Aorta (tissue), 5 donors: ENCODE data around the gene SRBD1. TPM values are rescaled to one million over a fixed set of nuclear protein-coding genes. Genes with fewer than 3 reads are reported as not detected.

Experiments used
- ATAC-seq: fragments of 200-7000 bp; cut with Tn5 transposase; one replicate; pipeline ENCODE4 v1.9.1; 2022; ENCODE audit warnings: moderate library complexity; ENCODE audit not compliant: low FRiP score
- DNase-seq, 2 donors: peaks; one replicate each; pipeline ENCODE4 v3.0.0-alpha.2; 2020
- H3K27ac ChIP-seq, 2 donors: one replicate each; pipeline ENCODE4 v1.5.1; 2013; ENCODE audit warnings: low read length in 2 of 2, mild to moderate bottlenecking in 2 of 2, moderate library complexity in 2 of 2, control low read depth in 1 of 2, inconsistent platforms in 1 of 2, low read depth in 1 of 2
- H3K27me3 ChIP-seq, 2 donors: one replicate each; pipeline ENCODE4 v1.6.1; 2013; ENCODE audit warnings: control low read depth in 1 of 2, low read length in 1 of 2, mild to moderate bottlenecking in 1 of 2, moderate library complexity in 1 of 2; ENCODE audit not compliant: insufficient read depth in 2 of 2, control insufficient read depth in 1 of 2
- H3K36me3 ChIP-seq, 2 donors: one replicate each; pipeline ENCODE4 v1.6.1; 2013; ENCODE audit warnings: control low read depth in 1 of 2, low read length in 1 of 2, mild to moderate bottlenecking in 1 of 2; ENCODE audit not compliant: insufficient read depth in 2 of 2, control insufficient read depth in 1 of 2
- H3K4me1 ChIP-seq, 2 donors: one replicate each; pipeline ENCODE4 v1.6.1; 2013; ENCODE audit warnings: low read length in 2 of 2, control low read depth in 1 of 2, mild to moderate bottlenecking in 1 of 2, moderate library complexity in 1 of 2; ENCODE audit not compliant: insufficient read depth in 2 of 2, control insufficient read depth in 1 of 2
- H3K4me3 ChIP-seq, 2 donors: one replicate each; pipeline ENCODE4 v1.5.1; 2013; ENCODE audit warnings: low read length in 2 of 2, control low read depth in 1 of 2, mild to moderate bottlenecking in 1 of 2
- H3K9me3 ChIP-seq: one replicate; pipeline ENCODE4 v1.6.1; 2013; ENCODE audit warnings: mild to moderate bottlenecking, low read length; ENCODE audit not compliant: control insufficient read depth
- WGBS, 2 donors: extraction: QIAGEN DNeasy Blood & Tissue Kit; methylation state at CpG; one replicate each; pipeline ENCODE4 v1.1.7; 2013; 5-methylcytosine and 5-hydroxymethylcytosine counted together
- intact Hi-C, 2 donors: fragments of 100-400 bp; cut with DNase I; formaldehyde crosslinking; loops; one replicate each; pipeline versions ENCODE4 v1.14.2 to v1.15.0; 2022
- polyA plus RNA-seq, 2 donors: library from polyadenylated mRNA; stranded (reverse); fragments of 200-250 nt; gene quantifications; one replicate each; pipeline ENCODE4 v1.2.3, GENCODE V29; 2013
- total RNA-seq, 2 donors: library from RNA; stranded (reverse); fragmentation: NEBNext Ultra II Directional; extraction: Animal tissue kit (Norgen Biotek cat#: 25700); gene quantifications; one replicate each; pipeline ENCODE4 v1.2.1, GENCODE V29; 2021
- donor health status: healthy with polysubstance abuse.
- donor health status: Bipolar disorder and iron deficiency.
- donor health status: DM: no; HTN: no; CAD: no.
- donor health status: DM: no; HTN: no; CAD: no.
- donor health status: DM: yes; HTN: yes; CAD: no.

SRBD1 gene
- total and polyA plus RNA-seq, 4 donors: 5.4 to 21.2 (median 10.6) TPM

DNA sequence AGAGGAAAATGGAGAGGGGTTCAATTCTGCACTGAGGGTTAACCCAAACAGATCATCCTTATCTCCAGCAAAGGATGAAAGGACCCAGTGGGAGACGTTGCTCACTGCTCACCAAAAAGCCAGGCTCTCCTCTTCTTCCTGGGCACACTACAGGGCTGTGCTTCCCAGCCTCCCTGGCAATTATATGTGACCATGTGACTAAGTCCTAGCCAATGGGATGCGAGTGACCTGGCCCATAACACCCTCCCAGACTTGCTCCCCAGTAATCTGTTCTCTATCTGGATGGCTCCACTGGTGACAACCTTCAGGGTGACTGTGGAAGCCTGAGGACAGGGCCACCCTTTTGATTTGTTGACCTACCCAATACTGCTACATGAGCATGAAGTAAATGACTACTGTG is 29.5 kb upstream of the SRBD1 start:
- WGBS, 2 donors: 71 to 73% methylated on average over 2 of the region's 2 CpGs
- Histone ChIP-seq H3K27me3 (no peaks in the 10 kb centered on the region), H3K9me3 (no peaks in the 10 kb centered on the region), H3K36me3 (no peaks in the 10 kb centered on the region), H3K4me1 (no peaks in the 10 kb centered on the region), H3K4me3 (no peak overlapping the region), H3K27ac (no peak overlapping the region)
- intact Hi-C loops: no loop called here
- ATAC-seq (no peak), DNase-seq (no peak)

- 92 to 94% methylated on average over 5 of the region's 5 CpGs for WGBS, 2 donors
- Histone ChIP-seq H3K27ac (no peak overlapping the region), H3K36me3 (no peaks in the 10 kb centered on the region), H3K27me3 (no peaks in the 10 kb centered on the region), H3K4me1 (no peaks in the 10 kb centered on the region), H3K4me3 (no peak overlapping the region), H3K9me3 (no peaks in the 10 kb centered on the region)
- ATAC-seq (no peak), DNase-seq (no peak)
- intact Hi-C loops: no loop called here
Observed at GRCh38 chr2:45637440-45637839, 26.4 kb upstream of the SRBD1 start.

DNA sequence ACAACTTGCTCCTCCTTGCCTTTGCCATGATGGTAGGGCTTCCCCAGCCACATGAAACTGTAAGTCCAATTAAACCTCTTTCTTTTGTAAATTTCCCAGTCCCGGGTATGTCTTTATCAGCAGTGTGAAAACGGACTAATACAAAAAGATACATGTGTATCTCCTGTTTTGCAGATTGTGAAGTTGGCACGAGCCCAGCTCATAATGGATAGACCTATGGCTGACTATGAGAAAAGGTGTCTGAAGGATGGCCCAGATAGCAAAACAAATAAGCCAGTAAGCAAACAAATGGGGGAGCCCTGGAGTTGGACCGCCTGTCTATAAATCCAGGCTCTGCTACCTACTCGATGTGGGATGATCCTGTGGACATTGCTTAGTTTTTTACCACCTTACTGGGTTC is 24.9 kb upstream of the SRBD1 start:
- intact Hi-C loops: no loop called here
- H3K27ac ChIP-seq: no peak overlapping the region
- ATAC-seq (no peak), DNase-seq (no peak)
- no peak overlapping the region for H3K4me3 ChIP-seq
- WGBS, 2 donors: 87 to 88% methylated on average over 5 of the region's 5 CpGs
- no peaks in the 10 kb centered on the region for H3K36me3 ChIP-seq
- H3K9me3 ChIP-seq: no peaks in the 10 kb centered on the region
- H3K27me3 ChIP-seq: peaks cover 0 to 1% of the 10 kb centered on the region in 2 donors
- H3K4me1 ChIP-seq: no peaks in the 10 kb centered on the region

DNA sequence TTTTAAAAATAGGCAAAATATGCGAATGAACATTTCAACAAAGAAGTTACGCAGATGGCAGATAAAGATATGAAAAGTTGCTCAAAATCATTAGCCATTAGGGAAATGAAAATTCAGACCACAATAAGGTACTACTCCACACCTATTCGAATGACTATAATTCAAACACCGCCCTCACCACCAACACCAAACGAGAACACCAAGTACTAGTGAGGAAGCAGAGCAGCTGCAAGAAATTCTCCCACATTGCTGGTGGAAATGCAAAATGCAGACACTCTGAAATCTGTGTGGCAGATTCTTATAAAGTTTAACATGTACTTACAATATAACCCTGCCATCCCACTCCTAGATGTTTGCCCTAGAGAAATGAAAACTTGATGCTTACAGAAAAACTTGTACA is 23.2 kb upstream of the SRBD1 start:
- ATAC-seq (no peak), DNase-seq (no peak)
- Histone ChIP-seq H3K27me3 (peaks cover 0 to 1% of the 10 kb centered on the region in 2 donors), H3K9me3 (no peaks in the 10 kb centered on the region), H3K36me3 (no peaks in the 10 kb centered on the region), H3K4me3 (no peak overlapping the region), H3K4me1 (no peaks in the 10 kb centered on the region), H3K27ac (no peak overlapping the region)
- intact Hi-C loops: no loop called here
- 91% methylated on average over 5 of the region's 5 CpGs for WGBS, 2 donors

GRCh38 chr2:45631955-45632354 is 20.9 kb upstream of the SRBD1 start:
- Histone ChIP-seq H3K4me3 (no peak overlapping the region), H3K36me3 (no peaks in the 10 kb centered on the region), H3K27ac (no peak overlapping the region), H3K4me1 (no peaks in the 10 kb centered on the region), H3K27me3 (peaks cover 0 to 1% of the 10 kb centered on the region in 2 donors), H3K9me3 (no peaks in the 10 kb centered on the region)
- ATAC-seq (no peak), DNase-seq (no peak)
- 78 to 82% methylated on average over 3 of the region's 3 CpGs for WGBS, 2 donors
- intact Hi-C loops: no loop called here

DNA sequence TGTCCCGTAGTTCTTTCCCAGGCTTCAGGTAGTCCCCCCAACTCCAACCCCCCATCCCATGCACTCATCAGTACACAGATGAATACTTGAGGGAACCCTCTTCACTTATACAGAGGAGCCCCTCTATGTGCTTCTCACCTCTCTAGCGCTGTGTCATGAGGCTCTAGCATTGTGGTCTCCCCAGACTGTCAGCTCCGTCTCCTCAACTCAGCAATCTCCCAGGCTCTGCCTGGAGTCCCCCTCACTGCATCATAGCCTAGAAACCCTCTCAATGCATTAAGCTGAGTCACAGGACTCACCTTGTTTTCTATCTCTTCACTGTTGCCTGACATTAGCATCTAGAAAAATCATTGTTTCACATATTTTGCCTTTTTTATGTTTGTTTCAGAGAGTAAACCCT is 20.3 kb upstream of the SRBD1 start:
- H3K4me3 ChIP-seq: no peak overlapping the region
- H3K36me3 ChIP-seq: no peaks in the 10 kb centered on the region
- no peak overlapping the region for H3K27ac ChIP-seq
- DNase-seq (no peak), ATAC-seq (no peak)
- intact Hi-C loops: no loop called here
- peaks cover 0 to 1% of the 10 kb centered on the region in 2 donors for H3K27me3 ChIP-seq
- 93 to 97% methylated on average over 3 of the region's 3 CpGs for WGBS, 2 donors
- H3K9me3 ChIP-seq: no peaks in the 10 kb centered on the region
- no peaks in the 10 kb centered on the region for H3K4me1 ChIP-seq

- no peak for ATAC-seq
- Histone ChIP-seq H3K27ac (no peak overlapping the region), H3K4me1 (no peaks in the 10 kb centered on the region), H3K9me3 (no peaks in the 10 kb centered on the region), H3K4me3 (no peak overlapping the region), H3K36me3 (no peaks in the 10 kb centered on the region), H3K27me3 (peaks cover 0 to 1% of the 10 kb centered on the region in 2 donors)
- intact Hi-C loops: no loop called here
- DNase-seq: no peak
- 85 to 89% methylated on average over 1 of the region's 1 CpG for WGBS, 2 donors
Observed at GRCh38 chr2:45629971-45630370, 18.9 kb upstream of the SRBD1 start.

DNA sequence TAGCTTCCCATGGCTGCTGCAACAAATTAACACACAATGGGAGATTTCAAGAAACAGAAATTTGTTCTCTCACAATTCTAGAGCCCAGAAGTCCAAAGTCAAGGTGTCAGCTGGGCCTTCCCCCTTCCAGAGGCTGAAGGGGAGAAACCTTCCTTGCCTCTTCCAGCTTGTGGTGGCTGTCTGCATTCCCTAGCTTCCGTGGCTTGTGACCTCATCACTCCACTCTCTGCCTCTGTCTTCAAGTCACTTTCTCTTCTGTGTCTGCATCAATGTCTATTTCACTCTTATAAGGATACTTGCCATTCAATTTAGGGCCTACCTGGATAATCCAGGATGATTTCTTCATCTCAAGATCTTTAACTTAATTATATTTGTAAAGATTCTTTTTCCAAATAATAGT is 16.8 kb upstream of the SRBD1 start:
- H3K4me3 ChIP-seq: no peak overlapping the region
- ATAC-seq (no peak), DNase-seq (no peak)
- no peak overlapping the region for H3K27ac ChIP-seq
- H3K36me3 ChIP-seq: no peaks in the 10 kb centered on the region
- intact Hi-C loops: no loop called here
- peaks cover 0 to 1% of the 10 kb centered on the region in 2 donors for H3K27me3 ChIP-seq
- no peaks in the 10 kb centered on the region for H3K9me3 ChIP-seq
- WGBS, 2 donors: 76 to 78% methylated on average over 1 of the region's 1 CpG
- H3K4me1 ChIP-seq: no peaks in the 10 kb centered on the region

GRCh38 chr2:45626387-45627221 is 15.5 kb upstream of the SRBD1 start:
- DNase-seq: no peak
- ATAC-seq: no peak
- no peaks in the 10 kb centered on the region for H3K36me3 ChIP-seq
- H3K27me3 ChIP-seq: no peaks in the 10 kb centered on the region
- H3K27ac ChIP-seq: no peak overlapping the region
- intact Hi-C loops: no loop called here
- H3K4me1 ChIP-seq: no peaks in the 10 kb centered on the region
- no peaks in the 10 kb centered on the region for H3K9me3 ChIP-seq
- no peak overlapping the region for H3K4me3 ChIP-seq
- WGBS, 2 donors: 83% methylated on average over 8 of the region's 8 CpGs
